RWPE2 (cell line): ENCODE measurements around the gene RMND5B.
A peak's percentile ranks its signal among the peaks of the same experiment; 100 is the strongest.

Experiments
- ATAC-seq: fragments of 200-7000 bp; cut with Tn5 transposase; 3 replicates; pipeline ENCODE4 v1.9.1; 2021; ENCODE audit warnings: low read depth
- DNase-seq: peaks from one replicate; pipeline ENCODE4 v3.0.0-alpha.2; 2020; ENCODE audit warnings: low spot score
- H3K27ac ChIP-seq: fragments of 450-650 bp; 2 replicates; pipeline ENCODE4 v1.5.1; 2017; ENCODE audit warnings: mild to moderate bottlenecking; ENCODE audit not compliant: poor library complexity, severe bottlenecking
- H3K27me3 ChIP-seq: fragments of 250-450 bp; sonication (Bioruptor Pico); 2 replicates; pipeline ENCODE4 v1.5.1; 2021; ENCODE audit warnings: mild to moderate bottlenecking, moderate library complexity; ENCODE audit not compliant: insufficient read depth, poor library complexity, severe bottlenecking
- H3K36me3 ChIP-seq: fragments of 250-450 bp; sonication (Bioruptor Pico); 2 replicates; pipeline ENCODE4 v1.5.1; 2020; ENCODE audit warnings: low read depth, mild to moderate bottlenecking, moderate library complexity
- H3K4me1 ChIP-seq: fragments of 250-450 bp; sonication (Bioruptor Pico); 2 replicates; pipeline ENCODE4 v1.5.1; 2021; ENCODE audit warnings: mild to moderate bottlenecking, moderate library complexity; ENCODE audit not compliant: insufficient read depth, poor library complexity, severe bottlenecking
- H3K4me3 ChIP-seq: fragments of 250-450 bp; sonication (Bioruptor Pico); 2 replicates; pipeline ENCODE4 v1.5.1; 2021; ENCODE audit warnings: mild to moderate bottlenecking, moderate library complexity; ENCODE audit not compliant: severe bottlenecking
- H3K9me3 ChIP-seq: fragments of 250-450 bp; sonication (Bioruptor Pico); 2 replicates; pipeline ENCODE4 v1.5.1; 2021; ENCODE audit warnings: mild to moderate bottlenecking, moderate library complexity; ENCODE audit not compliant: severe bottlenecking
- TF ChIP-seq, protein P1 (sequence below): fragments of 450-650 bp; IDR thresholded peaks from one replicate; pipeline ENCODE4 v1.5.1; 2017; ENCODE audit warnings: mild to moderate bottlenecking, moderate library complexity; ENCODE audit not compliant: poor library complexity, severe bottlenecking

RMND5B gene

DNA sequence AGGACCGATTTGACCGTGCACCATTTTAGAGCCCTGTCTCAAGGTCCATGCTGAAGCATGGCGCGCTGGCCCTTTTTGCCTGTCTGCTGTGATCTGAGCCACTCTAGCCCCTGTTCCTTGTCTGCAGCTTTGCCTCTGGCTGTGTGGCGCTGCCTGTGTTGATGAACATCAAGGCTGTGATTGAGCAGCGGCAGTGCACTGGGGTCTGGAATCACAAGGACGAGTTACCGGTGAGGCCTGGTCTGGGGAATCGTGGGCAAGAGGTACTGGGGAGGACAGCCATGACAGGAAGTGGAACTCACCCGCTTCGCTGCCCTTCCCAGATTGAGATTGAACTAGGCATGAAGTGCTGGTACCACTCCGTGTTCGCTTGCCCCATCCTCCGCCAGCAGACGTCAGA, 16.6 kb downstream of the RMND5B start:
- DNase-seq = no peak
- ATAC-seq = no peak
- H3K9me3 ChIP-seq = no peaks in the 10 kb centered on the region
- TF ChIP-seq, protein P1, sequence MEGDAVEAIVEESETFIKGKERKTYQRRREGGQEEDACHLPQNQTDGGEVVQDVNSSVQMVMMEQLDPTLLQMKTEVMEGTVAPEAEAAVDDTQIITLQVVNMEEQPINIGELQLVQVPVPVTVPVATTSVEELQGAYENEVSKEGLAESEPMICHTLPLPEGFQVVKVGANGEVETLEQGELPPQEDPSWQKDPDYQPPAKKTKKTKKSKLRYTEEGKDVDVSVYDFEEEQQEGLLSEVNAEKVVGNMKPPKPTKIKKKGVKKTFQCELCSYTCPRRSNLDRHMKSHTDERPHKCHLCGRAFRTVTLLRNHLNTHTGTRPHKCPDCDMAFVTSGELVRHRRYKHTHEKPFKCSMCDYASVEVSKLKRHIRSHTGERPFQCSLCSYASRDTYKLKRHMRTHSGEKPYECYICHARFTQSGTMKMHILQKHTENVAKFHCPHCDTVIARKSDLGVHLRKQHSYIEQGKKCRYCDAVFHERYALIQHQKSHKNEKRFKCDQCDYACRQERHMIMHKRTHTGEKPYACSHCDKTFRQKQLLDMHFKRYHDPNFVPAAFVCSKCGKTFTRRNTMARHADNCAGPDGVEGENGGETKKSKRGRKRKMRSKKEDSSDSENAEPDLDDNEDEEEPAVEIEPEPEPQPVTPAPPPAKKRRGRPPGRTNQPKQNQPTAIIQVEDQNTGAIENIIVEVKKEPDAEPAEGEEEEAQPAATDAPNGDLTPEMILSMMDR = no peak
- H3K4me3 ChIP-seq = no peak overlapping the region
- H3K27me3 ChIP-seq = no peaks in the 10 kb centered on the region
- H3K4me1 ChIP-seq = peaks cover 9% of the 10 kb centered on the region
- no peak overlapping the region for H3K27ac ChIP-seq
- peaks cover 97% of the 10 kb centered on the region for H3K36me3 ChIP-seq

DNA sequence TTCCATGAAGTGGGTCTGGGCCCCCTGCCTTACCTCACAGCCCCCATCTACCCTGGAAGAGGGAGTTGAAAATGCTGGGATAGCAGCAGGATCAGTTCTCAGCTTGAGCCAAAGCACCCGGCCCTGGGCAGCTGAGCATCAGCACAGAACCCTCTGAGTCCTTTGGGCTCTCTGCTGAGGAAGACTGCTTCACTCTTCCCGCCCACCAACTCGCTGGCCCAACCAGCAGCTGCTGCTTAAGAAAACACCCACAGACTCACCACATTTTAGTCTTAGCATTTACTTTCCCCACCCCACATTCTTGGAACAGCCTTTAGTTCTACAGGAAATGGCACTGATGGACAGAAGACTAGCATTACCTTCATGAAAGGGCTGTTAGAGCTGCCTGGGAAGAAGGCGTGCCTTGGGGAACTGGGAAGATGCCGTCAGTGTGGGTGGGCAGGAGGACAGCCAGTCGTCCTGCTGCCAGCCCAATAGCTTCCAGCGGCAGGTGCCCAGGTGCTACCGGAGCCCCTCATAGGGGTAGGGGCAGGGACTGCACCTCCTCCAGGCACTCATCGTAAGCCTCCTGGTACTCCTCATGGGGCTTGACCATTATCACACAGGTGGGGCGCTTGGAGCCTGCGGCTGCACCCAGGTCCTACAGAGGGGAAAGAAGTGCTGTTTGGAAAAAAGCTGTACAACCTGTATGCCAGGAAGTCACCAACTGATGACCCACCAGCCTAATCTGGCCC, 18.6 kb downstream of the RMND5B start:
- TF ChIP-seq, protein P1 = no peak
- DNase-seq (no peak), ATAC-seq (no peak)
- no peaks in the 10 kb centered on the region for H3K27me3 ChIP-seq
- peaks cover 83% of the 10 kb centered on the region for H3K36me3 ChIP-seq
- H3K4me1 ChIP-seq = peaks cover 13% of the 10 kb centered on the region
- no peak overlapping the region for H3K4me3 ChIP-seq
- no peaks in the 10 kb centered on the region for H3K9me3 ChIP-seq
- no peak overlapping the region for H3K27ac ChIP-seq

DNA sequence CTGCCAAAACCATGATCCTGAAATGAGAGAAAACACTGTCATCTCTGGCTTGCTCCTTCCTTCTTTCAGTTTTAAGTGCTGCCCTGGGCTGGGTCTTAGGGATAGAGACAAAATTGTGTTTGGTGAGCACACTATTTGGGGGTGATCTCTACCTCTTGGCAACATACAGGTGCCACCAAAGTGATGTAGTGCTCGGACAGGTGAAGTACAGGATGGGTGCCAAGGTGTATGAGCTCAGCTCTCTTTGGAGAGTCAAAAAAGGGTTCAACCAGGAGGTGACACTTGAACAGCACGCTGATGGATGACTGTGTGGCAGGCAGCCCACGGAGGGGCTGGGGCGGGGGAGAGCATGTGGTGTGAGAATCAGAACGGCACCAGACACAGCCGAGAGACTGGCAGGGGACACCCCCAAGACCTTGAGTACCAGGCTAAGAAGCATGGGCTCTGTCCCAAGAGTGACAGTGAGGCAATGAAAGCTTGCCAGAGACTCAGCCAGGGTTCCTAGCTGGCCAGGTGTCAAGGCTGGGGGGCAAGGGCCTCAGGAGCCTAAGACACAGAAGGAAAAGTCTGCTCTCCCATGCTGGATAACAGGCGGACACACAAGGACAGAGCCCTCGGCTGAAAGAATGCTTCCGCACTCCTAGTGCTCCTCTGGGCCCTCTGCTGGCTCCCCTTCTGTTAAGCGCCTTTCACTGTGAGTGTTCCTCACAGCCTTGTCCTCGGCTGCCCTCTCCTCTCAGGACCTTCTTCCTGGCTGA, 20.3 kb downstream of the RMND5B start:
- no peak overlapping the region for H3K4me3 ChIP-seq
- no peaks in the 10 kb centered on the region for H3K27me3 ChIP-seq
- TF ChIP-seq, protein P1 = no peak
- DNase-seq = no peak
- no peak for ATAC-seq
- no peaks in the 10 kb centered on the region for H3K9me3 ChIP-seq
- peaks cover 68% of the 10 kb centered on the region for H3K36me3 ChIP-seq
- peaks cover 11% of the 10 kb centered on the region for H3K4me1 ChIP-seq
- no peak overlapping the region for H3K27ac ChIP-seq

DNA sequence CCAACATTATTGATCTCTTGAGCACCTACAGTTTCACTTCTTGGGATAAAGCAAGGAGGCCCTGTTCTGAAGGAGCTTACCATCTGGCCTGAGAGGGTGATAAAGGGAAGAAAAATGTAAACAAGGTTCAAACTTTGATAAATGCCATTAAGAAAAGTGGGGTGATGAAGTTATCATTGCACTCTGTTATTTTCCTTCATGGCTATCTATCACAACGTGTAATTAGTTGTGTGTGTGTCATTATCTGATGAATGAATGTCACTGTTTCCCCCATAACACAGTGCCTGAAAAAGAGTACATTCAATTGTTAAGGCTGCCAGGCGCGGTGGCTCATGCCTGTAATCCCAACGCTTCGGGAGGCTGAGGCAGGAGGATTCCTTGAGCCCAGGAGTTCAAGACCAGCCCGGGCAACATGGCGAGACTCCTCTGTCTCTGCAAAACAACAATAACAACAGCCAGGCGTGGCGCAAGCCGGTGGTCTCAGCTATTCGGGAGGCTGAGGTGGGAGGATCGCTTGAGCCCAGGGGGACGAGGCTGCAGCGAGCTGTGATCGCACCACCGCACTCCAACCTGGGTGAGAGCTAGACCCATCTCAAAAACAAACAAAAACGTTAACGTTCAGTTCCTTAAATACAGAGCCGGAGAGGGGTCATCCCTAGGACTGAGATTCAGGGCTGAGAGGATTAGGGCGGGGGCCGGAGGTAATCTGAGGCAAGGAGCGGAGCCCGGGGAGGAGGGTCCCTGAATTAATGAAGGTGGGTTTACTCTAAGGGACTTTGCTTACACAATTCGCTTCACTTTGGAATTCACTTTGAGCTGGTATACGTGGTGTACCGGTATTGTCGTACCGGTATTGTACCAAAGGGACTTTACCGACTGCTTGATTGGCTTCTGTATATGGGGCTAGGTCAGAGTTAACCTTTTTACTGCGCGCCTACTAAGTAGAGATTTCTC, 22.0 kb downstream of the RMND5B start:
- TF ChIP-seq, protein P1 = no peak
- no peak overlapping the region for H3K27ac ChIP-seq
- no peak for DNase-seq
- ATAC-seq = no peak
- H3K4me1 ChIP-seq = peaks cover 5% of the 10 kb centered on the region
- no peaks in the 10 kb centered on the region for H3K9me3 ChIP-seq
- no peaks in the 10 kb centered on the region for H3K27me3 ChIP-seq
- H3K36me3 ChIP-seq = peaks cover 52% of the 10 kb centered on the region
- H3K4me3 ChIP-seq = peak overlapping the region; percentile 74
